ENCODE data around the gene CCDC188.
A peak's percentile ranks its signal among the peaks of the same experiment; 100 is the strongest.

The CCDC188 gene

DNA sequence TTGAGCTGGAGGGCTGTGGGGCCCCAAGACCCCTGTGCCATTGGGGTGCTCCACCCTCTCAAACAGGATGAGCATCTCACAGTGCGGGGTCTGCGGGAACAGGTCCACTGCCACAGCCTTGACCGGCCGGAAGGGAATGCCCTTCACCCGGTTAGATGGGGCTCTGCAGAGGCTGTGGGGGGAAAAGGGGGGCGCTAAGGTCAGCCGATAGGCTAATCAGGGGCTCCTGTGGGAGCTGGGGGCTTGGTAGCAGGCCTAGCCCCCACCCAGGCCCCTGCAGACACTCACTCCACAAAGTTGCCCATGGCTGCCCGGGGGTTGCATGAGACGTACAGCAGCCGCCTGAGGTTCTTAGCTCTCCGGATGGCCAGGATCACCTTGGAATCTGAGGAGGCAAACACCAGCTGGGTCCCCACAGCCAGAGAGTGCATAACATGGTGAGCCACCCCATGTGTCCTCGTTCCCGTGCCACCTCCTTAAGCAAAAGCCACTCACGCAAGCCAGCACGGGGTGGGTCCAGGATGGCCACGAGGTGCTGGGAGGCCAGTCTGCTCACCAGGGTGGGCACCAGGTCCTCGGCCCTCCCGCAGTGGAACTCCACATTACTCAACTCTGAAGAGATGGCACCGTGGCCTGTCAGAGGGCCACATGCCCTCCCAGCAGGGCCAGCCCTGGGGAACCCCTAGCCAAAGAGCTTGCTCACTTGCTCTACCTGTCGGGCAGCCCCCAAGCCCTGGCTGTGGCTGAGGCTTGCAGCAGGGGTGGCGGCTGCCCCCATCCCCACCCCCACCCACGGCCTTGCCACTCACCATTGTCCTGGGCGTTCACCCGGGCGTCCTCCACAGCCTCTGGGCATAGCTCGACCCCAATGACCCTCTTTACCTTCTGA lies 38.0 kb downstream of the CCDC188 start:
- ChIA-PET POLR2A (no interaction called here), CTCF (interaction anchor here (1.4 to 1.6 kb wide), 2 partner anchors 16 to 143 kb away, joined by 3 to 4 read pairs; no protein-coding TSS in a partner anchor)
- TF ChIP-seq, protein P1, sequence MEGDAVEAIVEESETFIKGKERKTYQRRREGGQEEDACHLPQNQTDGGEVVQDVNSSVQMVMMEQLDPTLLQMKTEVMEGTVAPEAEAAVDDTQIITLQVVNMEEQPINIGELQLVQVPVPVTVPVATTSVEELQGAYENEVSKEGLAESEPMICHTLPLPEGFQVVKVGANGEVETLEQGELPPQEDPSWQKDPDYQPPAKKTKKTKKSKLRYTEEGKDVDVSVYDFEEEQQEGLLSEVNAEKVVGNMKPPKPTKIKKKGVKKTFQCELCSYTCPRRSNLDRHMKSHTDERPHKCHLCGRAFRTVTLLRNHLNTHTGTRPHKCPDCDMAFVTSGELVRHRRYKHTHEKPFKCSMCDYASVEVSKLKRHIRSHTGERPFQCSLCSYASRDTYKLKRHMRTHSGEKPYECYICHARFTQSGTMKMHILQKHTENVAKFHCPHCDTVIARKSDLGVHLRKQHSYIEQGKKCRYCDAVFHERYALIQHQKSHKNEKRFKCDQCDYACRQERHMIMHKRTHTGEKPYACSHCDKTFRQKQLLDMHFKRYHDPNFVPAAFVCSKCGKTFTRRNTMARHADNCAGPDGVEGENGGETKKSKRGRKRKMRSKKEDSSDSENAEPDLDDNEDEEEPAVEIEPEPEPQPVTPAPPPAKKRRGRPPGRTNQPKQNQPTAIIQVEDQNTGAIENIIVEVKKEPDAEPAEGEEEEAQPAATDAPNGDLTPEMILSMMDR (IDR thresholded peaks at IDR 0.05; ENCODE audit: control extremely low read depth, extremely low read depth, low read depth, missing control alignments), result no peak
- no peak for DNase-seq (ENCODE audit: extremely low spot score)

DNA sequence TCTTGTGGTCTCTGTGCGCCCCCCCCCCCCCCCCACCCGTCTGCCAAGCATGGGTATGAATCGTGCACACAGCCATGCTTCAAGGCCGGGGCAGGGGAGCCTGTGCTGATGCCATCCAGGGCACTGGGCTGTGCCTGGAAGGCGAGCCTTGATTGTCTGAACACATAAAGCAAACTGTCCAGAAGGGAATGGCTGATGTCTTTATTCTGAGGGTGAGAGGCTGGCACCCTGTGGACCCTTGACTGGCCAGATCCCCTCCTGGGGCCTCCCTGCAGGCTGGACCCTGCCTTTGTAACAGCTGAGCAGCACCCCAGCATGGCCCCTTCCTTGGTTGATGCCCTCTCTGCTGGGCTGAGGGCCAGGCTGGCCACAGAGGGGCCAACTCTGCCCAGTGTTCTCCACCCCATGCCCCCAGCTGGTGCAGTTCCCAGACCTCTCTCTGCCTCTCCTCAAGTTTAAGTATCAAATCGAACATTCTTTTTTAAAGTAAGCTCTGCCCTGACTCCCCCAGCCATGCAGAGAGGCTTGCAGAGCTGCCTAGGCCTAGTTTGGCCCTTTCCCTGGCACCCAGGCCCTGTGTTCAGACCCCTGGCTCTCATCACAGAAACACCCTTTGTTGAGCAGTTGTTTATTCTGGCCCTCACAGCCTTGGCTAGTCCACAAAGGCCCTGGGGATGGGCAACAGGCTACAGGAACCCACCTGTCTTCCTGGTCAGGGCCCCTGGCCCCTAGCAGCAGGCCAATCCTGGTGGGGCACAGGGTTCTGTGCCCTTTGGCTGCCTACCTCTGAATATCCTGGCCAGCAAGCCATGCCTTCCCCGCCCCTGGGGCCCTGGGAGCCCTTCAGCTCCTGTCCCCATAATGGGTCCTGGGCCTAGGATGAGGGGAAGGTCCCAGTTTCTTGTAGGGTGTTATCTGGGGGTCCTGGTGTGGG lies 38.9 kb downstream of the CCDC188 start:
- no peak for DNase-seq (ENCODE audit: extremely low spot score)
- TF ChIP-seq, protein P1 (IDR thresholded peaks at IDR 0.05; ENCODE audit: control extremely low read depth, extremely low read depth, low read depth, missing control alignments), result no peak
- POLR2A ChIA-PET, result no interaction called here
- CTCF ChIA-PET, result interaction anchor here (0.7 to 1.6 kb wide), 3 partner anchors 17 to 142 kb away, joined by 3 to 4 read pairs (median 3); no protein-coding TSS in a partner anchor

DNA sequence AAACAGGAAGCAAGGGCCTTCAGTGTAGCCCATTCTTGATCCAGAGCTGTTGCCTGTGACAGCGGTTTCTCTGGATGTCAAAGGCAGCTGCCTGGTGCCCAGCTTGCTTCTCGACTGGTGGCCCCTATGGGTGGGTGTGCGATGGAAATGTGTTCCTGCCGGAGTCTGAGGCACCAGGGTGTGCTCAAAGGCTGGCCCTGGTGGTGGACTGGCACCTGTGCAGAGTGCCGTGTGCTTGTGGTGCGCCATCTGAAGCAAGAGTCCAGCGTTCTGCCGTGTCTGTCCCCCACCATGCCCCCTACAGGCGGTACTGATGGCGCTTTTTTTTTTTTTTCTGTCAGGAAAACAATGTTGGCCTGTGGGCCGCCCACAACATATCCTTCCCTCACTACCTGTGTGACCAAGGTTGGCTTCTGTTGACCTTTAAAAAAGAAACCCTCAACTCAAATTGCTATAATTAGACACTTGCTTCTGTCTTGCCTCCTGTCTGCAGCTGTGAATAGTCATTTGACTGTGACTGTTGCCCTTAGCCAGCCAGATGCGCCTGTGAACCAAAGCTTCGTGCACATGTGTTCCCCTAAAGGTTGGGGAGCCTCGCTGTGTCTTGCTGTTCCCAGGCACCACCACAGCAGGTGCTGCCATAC lies 39.7 kb downstream of the CCDC188 start:
- TF ChIP-seq, protein P1 (IDR thresholded peaks at IDR 0.05; ENCODE audit: control extremely low read depth, extremely low read depth, low read depth, missing control alignments), result no peak
- ChIA-PET CTCF (interaction anchor here (0.7 to 1.6 kb wide), 8 partner anchors 17 to 147 kb away, joined by 3 to 4 read pairs (median 3); no protein-coding TSS in a partner anchor), POLR2A (interaction anchor here (0.6 kb wide), 1 partner anchor 86 kb away, joined by 3 read pairs; no protein-coding TSS in a partner anchor)
- DNase-seq (ENCODE audit: extremely low spot score), result peak; percentile 68

DNA sequence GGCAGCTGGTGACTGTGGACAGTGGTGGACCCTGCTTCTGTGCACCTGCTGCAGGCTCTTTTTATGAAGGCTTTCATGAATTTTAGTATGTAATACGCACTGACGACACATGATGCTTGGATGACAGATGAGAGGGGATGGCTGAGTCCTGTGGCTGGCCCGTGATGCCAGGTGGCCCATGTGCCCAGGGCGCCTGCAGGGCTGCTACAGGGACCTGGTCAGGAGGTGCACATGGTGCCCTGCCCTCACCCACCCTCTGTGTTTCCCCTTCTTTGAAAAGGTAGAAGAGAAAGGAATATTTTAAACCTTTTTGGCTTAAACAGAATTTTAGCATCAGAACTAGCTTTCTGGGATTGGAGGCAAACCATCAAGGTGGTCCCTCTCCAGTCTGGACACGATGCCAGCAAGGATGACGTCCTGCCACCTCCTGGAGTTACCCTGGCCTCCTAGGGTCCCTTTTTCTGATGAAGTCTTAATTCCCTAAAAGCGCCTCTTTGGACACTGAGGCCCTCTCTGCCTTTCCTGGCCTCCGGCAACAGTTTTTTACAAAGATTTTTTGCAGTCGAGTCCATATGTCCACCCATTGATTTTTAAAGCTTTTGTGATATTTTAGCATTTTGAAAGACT lies 40.4 kb downstream of the CCDC188 start:
- CTCF ChIA-PET, result interaction anchor here (0.8 to 1.3 kb wide), 5 partner anchors 16 to 146 kb away, joined by 3 to 4 read pairs (median 3); no protein-coding TSS in a partner anchor
- POLR2A ChIA-PET, result no interaction called here

DNA sequence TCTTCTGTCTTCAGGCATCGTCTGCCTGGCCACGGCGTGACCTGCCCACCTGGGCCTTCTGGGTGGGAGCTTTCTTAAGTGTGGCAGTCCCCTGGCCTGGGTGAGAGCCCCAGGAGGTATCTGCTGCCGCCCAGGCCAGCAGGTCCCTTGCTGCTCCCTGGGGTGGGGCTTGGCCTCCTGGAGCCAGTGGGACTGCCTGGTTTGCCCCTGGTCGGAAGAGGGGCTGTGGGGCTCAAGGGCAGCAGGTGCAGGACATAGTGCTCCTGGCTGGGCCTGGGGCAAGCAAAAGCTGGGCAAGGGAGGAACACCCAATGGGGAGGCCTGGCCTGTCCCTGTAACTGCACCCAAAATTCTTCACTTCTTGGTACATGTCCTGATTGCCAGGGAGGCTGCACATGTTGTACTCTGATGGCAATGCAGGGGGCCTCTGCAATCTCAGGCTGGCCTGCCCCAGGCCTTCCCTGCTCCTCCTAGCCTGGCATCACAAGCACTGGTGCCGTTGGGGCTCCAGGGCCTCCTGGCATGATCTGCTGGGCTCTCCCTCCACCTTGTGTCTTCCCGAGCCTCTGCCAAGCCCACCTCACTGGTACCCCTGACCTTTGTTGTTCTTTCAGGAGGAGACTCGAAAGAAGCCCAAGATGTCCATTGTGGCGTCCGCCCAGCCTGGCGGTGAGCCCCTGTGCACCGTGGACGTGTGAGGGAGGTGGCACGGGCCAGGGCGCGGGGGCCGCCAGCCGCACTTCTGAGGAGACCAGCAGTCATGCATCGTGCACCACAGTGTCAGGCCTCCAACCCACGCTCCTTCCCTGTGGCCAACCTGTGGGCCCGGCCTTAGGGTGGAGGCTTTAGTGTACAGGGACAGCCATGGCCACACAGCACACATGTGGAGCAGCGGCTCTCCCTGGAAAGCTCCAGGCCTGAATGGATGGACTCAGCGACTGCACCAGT lies 41.2 kb downstream of the CCDC188 start:
- ChIA-PET POLR2A (no interaction called here), CTCF (interaction anchor here (1.3 kb wide), 1 partner anchor 146 kb away, joined by 3 read pairs; no protein-coding TSS in a partner anchor)
- TF ChIP-seq, protein P1 (IDR thresholded peaks at IDR 0.05; ENCODE audit: control extremely low read depth, extremely low read depth, low read depth, missing control alignments), result no peak
- DNase-seq (ENCODE audit: extremely low spot score), result no peak

More for the DNA sequence above, 40.4 kb downstream of the CCDC188 start:
- TF ChIP-seq, protein P1 (IDR thresholded peaks at IDR 0.05; ENCODE audit: control extremely low read depth, extremely low read depth, low read depth, missing control alignments), result no peak
- no peak for DNase-seq (ENCODE audit: extremely low spot score)
